NCI-H146 treated with DMSO at 0.1 percent for 48 hours (cell line): ENCODE data around the gene FAM47E.
A peak's percentile ranks its signal among the peaks of the same experiment; 100 is the strongest.
"Not testable (repeated sequence)": the region's sequence is repeated elsewhere in the genome, so short reads cannot be mapped to it uniquely, and the experiment has no call there.

ENCODE experiments used
- DNase-seq: peaks from one replicate; lab custom pipeline; 2025; ENCODE audit not compliant: unreplicated experiment; lab: John Stamatoyannopoulos, UW

Gene FAM47E

DNA sequence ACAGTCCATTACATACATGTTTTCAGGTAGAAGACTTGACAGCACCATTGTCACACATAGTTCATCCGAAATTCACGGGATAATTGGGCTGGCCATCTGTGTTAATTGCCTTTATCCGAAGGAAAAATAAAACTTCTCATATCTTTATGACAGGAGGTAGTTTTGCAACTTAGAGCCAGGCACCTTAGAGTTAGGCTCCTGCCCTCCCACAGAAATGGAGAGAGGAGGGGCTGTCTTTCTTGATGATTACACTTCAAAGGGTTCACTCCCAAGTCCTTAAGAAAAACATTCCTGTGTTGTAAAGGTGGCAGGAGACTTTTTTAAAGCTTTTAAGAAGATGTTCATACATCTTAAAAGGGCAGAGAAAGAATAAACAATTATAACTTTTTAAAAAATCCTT lies 27.4 kb upstream of the FAM47E start:
- no peak for DNase-seq

DNA sequence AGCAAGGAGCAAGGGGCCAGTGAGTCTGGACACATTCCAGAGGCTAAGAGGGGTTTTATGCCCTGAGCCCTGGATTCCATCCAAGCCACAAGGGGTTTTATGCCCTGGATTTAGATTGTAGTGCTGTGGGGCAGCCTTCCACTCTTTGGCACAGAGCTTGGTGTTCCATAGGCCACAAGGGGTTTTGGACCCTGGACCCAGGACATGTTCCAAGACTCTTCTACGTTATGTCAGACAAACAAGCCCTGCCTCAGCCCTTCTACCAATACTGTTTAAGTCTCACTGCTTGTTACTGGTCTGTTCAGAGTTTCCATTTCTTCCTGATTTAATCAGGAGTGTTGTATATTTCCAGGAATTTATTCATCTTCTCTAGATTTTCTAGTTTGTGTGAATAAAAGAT lies 25.1 kb upstream of the FAM47E start:
- no peak for DNase-seq

DNA sequence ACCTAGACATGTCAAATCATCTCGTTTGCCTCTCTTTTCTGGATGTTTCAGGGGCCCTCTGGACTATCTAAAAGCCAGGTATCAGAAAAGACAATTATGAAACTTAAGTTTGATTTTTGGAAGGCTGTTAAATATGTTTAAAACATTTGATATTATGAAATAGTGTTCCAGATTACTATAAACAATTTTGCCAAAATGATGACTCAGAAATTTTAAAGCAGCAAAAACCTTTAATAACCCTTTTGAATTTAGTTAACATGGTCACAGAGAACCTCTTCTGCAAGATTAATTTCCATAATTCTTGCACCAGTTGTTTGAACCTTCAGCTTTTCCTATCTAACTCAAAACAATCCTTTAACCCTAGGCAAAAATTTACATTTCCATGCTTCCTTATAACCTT lies 18.8 kb upstream of the FAM47E start:
- no peak for DNase-seq

- DNase-seq: no peak
These were observed 18.4 kb upstream of the FAM47E start for GRCh38 chr4:76233083-76233482.

DNA sequence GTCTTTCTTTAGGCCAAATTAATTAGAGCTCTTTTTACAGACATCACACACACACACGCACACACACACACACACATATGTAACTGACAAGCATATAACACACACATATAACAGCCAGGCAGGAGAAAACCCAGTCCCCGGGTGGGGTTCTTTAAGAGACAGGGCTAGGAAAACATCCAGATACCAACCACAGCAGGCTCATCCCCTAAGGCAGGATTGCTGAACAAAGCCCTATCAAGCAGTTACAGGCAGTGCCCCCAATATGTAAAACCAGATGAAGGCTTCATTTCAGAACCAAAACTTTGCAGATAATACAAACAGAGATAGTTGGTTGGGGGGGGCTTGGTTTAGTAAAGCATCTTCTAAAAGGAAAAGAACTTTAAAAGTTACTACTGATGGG lies 18.0 kb upstream of the FAM47E start:
- peak; percentile 23 for DNase-seq

DNA sequence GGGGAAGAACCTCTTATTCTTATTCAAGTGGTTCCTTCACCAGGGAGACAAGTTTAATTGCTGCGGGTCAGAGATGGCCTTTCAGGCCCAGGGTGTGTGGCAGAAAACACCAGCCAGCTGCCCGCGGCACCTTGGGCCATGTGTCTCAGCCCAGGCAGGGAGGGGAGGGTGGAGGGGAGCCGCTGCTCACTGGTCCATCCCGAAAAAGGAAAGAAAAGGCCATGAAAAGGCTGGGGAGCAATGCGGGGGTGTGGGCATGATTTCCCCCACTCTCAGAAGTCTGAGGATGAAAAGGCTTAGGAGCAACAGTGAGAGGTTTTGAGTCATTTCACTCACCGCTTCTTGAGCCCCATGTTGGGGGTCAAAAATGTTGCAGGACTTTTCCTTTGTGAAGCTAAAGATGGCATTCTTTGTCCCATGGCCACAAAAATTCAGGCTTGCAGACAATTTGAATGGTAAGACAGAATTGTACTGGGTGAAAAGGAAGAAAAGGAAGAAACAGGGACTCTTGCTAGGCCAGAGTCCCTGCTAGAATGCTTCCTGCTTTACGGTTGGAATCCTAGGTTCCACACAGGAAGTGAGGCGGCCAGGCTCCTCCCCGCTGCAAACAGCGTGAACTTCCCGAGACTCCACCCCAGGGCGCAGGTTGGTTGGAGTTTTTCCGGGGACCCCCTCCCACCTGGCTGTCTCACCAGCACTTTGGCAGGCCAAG lies 17.4 kb upstream of the FAM47E start:
- DNase-seq: no peak

GRCh38 chr4:76234679-76235044 lies 16.9 kb upstream of the FAM47E start:
- no peak for DNase-seq

GRCh38 chr4:76235407-76235806 lies 16.1 kb upstream of the FAM47E start:
- no peak for DNase-seq

DNA sequence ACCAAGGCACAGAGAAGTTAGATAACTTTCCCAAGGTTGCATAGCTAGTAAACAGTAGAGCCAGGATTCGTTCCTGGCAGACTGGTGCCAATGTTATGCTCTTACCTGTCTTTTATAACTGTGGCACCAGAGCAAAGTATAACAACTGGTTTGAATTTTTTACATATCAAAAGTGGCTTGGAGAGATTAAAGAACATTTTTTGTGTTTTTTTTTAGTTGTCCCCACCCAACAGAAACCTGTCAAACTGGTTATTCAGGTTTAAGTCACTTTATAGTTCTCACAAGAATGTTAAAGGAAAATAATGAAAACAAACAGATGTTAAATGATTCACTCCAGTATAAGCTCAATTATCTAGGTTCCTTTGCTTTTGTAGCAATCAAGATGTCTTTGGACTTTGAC lies 15.6 kb upstream of the FAM47E start:
- DNase-seq: peak; percentile 5

- no peak for DNase-seq
These were observed 13.3 kb upstream of the FAM47E start for GRCh38 chr4:76238236-76238635.

DNA sequence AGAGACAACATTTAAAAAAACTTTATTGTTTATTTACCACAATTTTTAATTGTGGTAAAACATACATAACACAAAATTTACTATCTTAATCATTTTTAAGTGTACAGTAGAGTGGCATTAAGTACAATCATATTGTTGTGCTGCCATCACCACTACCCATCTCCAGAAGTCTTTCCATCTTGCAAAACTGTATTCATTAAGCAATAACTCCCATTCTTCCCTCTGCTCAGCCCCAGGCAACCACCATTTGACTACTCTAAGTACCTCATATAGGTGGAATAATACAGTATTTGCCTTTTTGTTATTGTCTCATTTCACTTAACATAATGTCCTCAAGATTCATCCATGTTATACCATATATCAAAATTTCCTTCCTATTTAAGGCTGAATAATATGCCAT lies 12.8 kb upstream of the FAM47E start:
- DNase-seq: no peak

DNA sequence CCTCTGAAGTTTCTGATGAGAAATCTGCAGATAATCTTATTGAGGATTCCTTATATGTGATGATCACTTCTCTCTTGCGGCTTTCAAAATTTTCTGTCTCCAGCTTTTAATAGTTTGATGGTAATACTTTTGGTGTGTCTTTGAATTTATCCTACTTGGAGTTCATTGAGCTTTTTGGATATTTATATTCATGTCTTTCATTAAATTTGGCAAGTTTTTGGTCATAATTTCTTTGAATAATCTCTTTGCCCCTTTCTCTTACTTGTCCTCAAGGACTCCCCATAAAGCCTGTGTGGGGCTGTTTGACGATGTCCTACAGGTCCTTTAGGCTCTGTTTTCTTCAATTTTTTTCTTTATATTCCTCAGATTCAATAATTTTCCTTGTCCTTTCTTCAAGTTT lies 11.3 kb upstream of the FAM47E start:
- no peak for DNase-seq

GRCh38 chr4:76243877-76244276 lies 7.6 kb upstream of the FAM47E start:
- not testable (repeated sequence) for DNase-seq

DNA sequence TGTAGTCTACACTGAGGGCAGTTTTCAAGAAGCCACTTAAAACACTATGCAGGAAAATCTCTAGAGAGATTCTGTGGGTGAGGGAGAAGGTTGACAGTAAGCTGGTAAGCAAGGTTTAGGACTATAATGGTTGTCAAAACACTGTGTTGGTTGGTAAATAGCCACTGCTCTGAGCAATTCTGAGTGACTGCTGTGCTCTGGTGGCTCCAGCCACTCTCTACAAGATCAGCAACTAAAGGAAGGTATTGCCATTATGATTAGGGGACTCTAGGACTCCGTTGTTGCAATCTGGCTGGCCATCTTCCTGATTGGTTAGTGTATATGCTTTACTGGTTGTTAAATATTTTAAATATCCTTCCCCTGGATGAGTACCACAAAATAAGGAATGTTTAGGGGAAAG lies 5.5 kb upstream of the FAM47E start:
- DNase-seq: no peak

- DNase-seq: no peak
These were observed 4.7 kb upstream of the FAM47E start for GRCh38 chr4:76246852-76247251.

- peak; percentile 60 for DNase-seq
These were observed 559 bp upstream of the FAM47E start for GRCh38 chr4:76250962-76251361.

DNA sequence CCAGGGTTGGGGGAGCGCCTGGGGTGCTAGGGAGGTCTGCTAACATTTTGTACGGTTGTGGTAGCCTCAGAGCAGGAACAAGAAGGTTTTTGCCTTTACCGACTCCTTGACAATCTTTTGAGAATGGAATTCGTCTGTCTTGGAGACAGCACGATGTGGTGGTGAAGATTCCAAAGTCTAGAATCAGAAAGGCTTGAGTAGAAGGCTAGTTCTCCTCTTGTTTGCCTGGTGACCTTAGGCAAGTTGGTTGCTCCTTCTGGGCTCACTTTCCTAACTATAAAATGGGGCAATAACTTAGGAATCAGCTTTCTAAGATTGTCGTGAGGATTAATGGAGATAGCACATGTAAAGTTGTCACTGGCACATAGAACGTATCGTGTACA lies 741 bp downstream of the FAM47E start:
- no peak for DNase-seq

- DNase-seq: no peak
These were observed 2.0 kb downstream of the FAM47E start for GRCh38 chr4:76253511-76253910.

GRCh38 chr4:76256032-76256431 lies 4.5 kb downstream of the FAM47E start:
- DNase-seq: no peak

- DNase-seq: no peak
These were observed 5.4 kb downstream of the FAM47E start for GRCh38 chr4:76256968-76257367.

DNA sequence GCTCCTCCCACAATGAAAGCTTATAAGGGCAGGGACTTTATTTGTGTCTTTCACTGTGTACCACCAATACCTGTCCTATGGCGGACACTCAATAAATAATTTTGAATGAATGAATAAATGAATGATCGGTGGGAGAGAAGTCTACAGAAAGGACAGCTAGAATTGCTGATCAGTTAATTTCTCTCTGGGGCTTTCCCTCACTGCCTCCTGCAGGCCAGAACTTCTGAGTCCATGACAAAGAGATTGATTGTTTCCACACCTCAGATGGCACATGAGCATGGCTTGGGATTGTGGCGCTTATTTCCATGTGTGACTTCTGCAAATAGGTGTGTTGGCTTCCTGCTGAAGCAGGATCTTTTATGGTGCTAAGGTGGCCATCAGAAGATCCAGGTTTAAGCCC lies 6.3 kb downstream of the FAM47E start:
- DNase-seq: no peak

DNA sequence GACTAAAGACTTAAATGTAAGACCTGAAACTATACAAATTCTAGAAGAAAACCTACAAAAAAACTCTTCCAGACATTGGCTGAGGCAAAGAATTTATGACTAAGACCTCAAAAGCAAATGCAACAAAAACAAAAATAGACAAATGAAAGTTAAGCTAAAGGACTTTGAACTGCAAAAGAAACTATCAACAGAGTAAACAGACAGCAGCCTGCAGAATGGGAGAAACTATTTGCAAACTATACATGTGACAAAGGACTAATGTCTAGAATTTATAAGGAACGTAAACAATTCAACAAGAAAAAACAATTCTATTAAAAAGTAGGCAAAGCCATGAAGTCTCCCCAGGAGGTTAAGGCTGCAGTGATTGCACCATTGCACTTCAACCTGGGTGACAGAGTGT lies 9.1 kb downstream of the FAM47E start:
- no peak for DNase-seq

- DNase-seq: no peak
These were observed 14.2 kb downstream of the FAM47E start for GRCh38 chr4:76265631-76266218.
